ENCODE results near the gene IFTAP.

GRCh38 chr11:36688571-36689291 lies 94.4 kb downstream of the IFTAP start:
- TF ChIP-seq CTCF (IDR thresholded peaks at IDR 0.05 in 4 of 5, conservative IDR thresholded peaks at IDR 0.05 in 1 of 5) (no peak), POLR2A (IDR thresholded peaks at IDR 0.05) (no peak)

All from gastrocnemius medialis (tissue), 4 donors.